GM19397 (cell line): ENCODE results near the gene BICD2.

Experiments used
- ATAC-seq: cut with Tn5 transposase; IDR thresholded peaks from one replicate; pipeline ENCODE4 v1.9.1; 2021; ENCODE audit warnings: mild to moderate bottlenecking, moderate library complexity; ENCODE audit not compliant: unreplicated experiment

The BICD2 gene

DNA sequence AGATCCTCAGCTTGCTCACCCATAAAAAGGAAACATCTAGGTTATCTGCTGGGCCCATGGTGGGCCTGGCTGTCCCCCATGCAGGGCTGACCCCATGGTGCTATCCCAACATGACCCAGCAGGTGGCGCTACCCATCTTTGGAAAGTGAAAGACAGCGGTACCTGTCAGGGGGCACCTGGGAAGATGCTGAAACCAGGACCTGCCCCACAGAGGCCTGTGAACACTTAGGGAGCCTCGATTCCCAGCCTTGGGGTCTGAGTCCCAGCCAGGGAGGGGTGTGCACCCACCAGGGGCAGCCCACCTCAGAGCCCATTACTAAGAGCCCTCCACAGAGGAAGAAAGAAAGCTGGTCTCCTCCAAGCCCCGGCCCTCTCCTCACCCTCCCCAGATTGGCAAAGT lies 48.1 kb downstream of the BICD2 start:
- ATAC-seq: peak; percentile 49

DNA sequence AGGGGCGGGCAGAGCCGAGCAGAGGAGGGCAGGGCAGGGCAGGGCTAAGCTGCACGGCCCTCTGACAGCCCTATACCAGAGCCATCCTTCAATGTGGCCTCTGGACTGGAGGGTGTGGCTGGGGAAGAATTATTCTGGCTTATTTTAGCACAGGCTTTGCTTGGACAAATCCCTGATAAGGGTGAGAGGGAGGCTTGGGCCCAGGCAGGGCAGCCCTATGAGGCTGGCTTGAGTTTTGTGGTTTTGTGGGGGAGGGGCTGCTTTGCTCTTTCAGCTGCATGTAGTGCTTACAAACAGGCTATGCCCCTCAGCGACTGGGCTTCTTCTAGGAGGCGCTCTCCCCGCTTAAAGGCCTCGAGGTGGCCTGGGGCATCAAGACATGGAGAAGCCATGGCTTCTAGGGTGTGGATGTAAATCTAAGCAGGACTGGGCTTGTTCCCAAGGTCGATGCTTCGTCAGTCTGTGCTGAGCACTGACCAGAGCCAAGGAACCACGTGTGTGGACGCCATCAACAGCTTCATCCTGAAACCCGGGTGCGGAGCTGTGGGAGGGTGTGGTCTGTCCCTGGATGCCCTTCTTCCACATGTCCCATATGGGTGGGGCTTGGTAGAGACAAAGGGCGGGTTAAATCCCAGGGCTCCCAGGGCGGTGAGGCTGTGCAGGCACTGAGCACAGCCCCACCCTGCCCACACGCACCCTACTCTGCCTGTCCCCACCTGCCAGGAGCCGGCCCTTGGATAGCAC lies 49.0 kb downstream of the BICD2 start:
- ATAC-seq: no peak

DNA sequence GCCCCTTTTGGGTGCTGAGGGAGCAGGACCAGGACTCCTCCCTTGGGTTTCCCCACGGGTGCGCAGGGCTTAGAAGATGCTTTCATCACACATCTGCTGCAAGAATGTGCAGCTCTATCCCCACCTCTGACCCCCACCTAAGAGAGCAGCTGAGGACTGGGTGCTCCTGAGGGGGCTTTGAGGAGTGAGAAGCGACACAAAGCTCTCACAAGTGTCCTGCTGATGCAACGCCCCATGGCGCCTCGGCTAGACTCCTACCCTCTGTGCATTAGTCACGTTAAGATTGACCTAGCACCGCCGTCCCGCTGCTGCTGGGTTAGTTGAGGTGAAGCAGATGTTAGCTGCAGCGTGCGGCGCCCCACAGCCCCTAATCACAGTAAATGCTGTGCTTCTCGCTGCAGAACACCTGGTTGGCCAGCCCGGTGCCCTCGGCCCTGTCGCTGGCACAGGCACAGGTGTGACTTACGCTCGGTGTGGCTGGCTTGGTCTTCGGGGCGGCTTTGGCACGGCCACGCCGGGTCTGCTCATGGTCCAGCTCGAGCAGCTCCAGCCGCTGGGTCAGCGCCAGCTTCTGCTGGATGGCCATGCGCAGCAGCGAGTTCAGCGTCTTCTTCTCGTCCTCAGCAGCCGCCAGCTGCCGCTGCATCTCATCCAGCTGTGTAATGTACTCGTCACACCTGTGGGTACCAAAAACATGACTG lies 49.7 kb downstream of the BICD2 start:
- no peak for ATAC-seq

DNA sequence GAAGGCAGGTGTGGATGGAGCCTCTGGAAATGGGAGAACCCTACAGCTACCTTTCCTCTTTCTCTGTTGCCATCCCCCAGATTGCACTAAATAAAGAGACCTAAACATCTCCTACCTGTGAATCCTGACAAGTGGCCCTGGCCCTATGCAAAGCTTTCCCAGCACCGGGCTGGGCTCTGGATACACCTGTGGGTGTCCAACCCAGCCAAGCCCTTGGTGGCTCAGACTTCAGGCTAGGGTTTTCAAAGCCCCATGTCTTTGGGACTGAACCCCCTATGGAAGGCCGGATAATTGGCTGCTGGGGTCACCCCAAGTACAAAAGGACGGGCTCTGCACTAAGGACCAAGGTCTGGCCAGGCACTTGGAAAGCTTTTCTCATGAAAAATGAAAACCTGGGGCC lies 50.6 kb downstream of the BICD2 start:
- ATAC-seq: no peak

DNA sequence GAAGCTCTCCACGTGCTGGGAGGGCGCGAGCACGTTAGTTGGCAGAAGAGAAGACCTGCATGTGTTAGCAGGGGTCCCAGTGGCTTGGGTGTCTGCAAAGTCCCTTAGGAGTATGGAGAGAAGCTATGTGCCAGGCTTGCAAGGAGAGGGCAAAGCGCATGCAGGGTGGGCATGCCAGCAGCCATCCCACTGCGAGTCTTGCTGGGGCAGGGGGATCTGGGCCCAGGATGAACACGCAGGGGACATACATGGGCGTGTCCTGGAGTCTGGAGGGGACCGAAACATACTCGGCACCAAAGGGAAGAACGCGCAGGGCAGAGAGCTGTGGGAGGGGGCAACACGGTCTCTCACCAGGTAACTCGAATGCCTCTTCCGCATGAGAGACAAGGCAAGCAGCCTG lies 51.1 kb downstream of the BICD2 start:
- no peak for ATAC-seq

DNA sequence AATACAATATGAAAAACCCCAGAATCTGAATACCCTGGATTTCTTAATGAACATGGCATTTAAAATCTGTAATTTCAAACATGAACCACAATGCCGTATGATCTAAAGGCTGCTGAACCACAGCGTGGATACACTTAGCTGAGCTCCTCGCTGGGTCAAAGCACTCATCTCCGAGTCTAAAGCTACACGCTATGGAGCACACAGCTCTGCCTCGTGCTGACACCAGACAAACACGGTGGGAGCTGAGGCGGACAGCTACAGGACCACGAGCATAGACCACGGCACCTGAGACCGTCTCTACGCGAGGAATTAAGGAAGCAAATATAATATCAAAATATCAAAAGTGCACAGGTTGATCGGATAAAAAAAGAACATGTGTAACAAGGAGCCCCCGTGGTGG lies 51.9 kb downstream of the BICD2 start:
- no peak for ATAC-seq

DNA sequence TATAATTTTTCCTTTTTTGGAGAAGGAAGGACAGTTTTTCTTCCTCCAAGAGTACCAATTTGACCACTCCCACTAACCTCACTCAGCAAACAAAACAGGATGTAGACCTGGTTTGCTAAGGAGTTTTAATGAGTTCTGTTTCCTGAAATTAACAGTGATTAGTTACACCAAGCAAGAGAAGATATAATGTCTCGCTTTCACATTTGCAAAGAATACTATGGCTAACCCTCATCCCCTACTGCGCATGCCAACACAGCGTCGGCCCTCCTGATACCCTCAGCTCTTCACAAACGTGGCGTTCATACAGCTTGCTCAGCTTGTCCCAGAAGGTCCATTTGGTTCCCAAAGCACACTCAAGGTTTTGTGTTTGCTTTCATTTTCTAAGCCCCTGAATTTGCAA lies 52.8 kb downstream of the BICD2 start:
- ATAC-seq: no peak

DNA sequence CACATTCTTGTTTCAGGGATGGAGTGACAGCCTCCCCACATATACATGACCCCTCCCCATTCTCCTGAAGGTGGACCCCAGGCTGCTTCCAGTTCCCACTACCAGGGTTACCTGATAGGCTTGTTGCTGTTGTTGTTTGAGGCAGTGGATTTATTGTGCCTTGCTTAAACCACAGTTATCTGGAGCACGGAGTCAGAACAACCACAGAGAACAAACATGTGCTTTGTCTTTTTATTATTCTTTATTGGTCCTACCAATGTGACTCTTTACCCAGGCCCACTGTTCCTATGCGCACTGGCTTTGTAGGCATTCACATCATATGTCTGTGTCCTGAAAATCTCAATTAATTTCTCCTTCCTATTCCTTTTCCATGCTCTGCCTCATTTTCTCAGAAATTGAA lies 53.5 kb downstream of the BICD2 start:
- ATAC-seq: no peak

DNA sequence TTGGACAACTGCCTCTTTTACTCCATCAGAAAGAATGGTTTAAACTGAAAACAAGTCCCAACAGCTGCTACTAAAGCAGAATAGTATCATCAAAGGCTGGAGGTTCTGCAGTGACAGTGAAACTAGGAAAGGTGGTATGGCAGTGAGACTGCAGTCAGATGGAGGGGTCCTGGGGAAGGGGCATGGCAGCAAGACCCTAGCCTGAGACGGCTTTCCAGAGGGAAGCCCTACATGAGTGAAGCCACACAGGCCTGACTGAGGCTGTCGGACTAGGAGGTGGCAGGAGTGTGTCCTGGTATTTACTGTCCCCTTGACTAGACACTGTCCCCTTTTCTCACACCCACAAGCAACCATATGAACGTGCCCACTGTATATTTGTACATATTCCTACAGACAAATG lies 54.3 kb downstream of the BICD2 start:
- ATAC-seq: no peak

DNA sequence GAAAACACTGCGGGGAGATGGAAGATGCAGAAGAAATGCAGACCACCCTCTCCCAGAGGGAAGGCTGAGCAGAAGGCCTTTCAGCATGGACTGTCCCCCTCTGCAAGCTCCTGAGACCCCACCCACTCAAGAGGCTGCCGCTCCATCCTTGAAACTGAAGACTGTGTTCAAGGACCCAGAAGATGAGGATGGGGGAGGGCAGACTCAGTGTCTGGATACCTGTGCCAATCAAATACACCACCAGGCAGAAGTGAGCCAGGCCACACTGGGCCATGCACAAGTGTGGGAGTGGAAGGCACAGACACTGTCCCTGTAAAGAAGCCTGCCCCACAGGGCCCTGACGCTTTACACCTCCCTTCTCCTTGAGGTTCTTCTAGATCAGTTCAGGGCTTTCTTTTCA lies 54.7 kb downstream of the BICD2 start:
- no peak for ATAC-seq

DNA sequence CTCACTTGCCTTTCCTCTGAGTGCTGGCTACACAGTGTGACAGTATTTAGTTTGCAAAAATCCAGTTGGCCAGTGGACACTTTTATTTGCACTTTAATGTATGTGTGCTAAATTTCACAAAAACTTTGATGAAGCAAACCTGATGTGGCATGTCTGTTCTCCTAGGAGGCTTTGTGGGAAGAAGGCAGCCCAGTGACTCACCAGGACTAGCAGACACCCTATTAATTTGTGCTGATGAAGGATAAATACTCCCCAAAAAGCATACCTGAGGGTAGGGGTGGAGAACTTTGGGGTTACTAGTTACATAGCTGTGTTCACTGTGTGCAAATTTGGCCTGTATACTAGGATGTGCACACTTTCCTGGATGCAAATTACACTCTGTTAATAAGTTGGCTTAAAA lies 55.4 kb downstream of the BICD2 start:
- ATAC-seq: no peak

DNA sequence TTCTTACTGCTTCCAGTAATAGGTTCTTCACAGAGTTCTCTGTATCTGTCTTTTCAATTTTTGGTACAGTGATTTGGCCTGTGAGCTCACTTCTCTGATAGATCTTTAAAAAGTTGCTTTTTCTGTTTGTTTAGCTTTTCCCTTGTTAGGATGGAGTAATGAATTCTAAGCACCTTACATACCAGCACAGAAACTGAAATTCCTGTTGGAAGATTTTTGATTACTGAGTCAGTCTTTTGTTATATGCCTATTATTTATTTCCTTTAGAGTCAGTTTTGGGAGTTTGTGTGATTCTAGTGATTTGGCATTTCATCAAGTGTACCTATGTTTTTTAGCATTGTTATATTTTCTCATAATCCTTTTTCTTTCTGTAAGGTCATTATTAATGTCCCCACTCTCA lies 57.1 kb downstream of the BICD2 start:
- ATAC-seq: no peak

DNA sequence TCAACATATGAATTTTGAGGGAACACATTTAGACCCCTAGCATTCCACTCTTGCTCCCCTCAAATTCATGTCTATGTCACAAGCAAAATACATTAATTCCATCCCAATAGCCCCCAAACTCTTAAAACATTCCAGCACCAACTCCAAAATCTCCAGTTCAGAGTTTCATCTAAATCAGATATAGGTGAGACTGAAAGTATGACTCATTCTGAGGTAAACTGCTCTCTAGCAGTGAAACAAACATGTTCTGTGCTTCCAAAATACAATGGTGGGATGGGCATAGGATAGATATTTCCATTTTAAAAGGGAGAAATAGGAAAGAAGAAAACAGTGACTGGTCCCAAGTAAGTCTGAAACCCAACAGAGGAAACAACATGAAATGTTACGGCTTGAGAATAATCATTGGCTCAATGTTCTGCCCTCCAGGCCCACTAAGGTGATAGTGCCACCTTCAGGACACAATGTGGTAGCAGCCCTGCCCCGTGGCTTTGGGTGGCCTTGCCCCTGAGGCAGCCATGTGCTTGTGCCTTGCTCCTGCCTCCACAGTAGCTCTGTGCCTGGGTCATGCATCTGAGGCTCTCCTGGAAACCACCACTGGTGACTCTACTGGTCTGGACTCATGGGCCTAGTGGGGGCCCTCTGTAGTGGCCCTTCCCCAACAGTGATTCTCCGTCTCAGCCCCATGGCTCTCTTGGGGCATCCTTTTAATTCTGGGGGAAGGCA lies 58.3 kb downstream of the BICD2 start:
- ATAC-seq: no peak

DNA sequence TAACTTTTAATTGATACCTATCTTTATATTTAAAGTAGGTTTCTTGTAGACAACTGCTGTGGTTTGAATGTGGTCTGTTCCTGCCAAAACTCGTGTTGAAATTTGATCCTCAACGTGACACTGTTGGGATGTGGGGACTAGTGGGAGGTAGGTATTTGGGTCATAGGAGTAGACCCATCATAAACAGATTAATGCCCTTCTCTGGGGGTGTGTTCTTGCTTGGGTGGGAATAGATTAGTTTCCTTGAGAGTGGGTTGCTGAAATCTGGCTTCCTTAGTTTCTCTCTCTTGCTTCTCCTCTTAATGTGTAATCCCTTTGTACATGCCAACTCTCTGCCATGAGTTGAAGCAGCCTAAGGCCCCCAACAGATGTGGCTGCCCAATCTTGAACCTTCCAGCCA lies 60.1 kb downstream of the BICD2 start:
- no peak for ATAC-seq

DNA sequence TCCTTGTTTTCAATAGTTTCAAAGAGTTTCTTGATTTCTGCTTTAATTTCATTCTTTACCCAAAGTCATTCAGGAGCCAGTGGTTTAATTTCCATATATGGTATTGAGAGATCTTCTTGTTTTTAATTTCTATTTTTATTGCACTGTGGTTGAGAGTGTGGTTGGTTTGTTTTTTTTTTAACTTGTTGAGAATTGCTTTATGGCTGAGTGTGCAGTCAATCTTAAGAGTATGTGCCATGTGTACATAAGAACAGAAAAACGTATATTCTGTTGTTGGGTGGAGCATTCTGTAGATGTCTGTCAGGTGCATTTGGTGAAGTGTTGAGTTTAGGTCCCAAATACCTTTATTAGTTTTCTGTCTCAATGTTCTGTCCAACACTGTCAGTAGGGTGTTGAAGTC lies 68.0 kb downstream of the BICD2 start:
- no peak for ATAC-seq

DNA sequence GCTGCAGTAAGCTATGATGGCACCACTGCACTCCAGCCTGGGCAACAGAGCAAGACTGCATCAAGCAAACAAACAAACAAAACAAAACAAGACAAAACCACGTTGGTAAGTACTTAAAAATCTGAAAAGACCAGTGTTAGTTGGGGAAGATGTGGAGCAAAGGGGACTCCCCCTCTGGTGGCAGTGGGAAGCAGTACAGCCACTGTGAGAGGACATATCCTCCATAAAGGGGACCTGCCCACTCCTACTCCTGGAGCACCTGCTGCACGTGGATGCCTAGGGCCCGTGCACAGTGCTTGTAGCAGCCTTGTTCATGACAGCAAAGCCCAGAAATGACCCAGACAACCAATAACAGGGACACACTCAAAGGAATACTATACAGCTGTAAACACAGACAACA lies 77.7 kb downstream of the BICD2 start:
- ATAC-seq: no peak

DNA sequence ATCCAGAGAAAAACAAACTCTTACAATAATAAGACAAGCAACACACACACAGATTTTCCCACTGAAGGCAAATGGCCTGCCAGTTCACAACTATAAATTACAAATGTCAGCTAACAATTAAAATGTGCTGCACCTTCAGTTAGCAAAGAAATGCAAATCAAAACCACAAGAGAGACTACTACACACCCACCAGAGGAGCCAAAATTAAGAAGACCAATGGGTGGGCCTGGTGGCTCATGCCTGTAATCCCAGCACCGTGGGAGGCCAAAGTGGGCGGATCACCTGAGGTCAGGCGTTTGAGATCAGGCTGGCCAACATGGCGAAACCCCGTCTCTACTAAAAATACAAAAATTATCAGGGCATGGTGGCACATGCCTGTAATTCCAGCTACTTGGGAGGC lies 79.6 kb downstream of the BICD2 start:
- no peak for ATAC-seq

DNA sequence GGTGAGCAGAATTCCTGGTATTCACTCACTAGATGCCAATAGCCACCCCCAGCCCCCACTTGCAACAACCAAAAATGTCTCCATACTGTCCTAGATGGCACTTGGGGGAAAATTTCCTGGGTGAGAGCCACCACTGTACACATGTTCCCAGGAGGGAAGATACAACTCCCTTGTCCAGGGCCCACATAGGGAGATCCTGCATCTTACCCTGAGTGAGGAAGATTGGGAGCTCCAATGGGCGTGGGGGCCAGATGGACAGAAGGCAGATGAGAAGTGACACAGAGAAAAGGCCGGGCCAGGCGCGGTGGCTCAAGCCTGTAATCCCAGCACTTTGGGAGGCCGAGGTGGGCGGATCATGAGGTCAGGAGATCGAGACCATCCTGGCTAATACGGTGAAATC lies 82.4 kb downstream of the BICD2 start:
- ATAC-seq: no peak

DNA sequence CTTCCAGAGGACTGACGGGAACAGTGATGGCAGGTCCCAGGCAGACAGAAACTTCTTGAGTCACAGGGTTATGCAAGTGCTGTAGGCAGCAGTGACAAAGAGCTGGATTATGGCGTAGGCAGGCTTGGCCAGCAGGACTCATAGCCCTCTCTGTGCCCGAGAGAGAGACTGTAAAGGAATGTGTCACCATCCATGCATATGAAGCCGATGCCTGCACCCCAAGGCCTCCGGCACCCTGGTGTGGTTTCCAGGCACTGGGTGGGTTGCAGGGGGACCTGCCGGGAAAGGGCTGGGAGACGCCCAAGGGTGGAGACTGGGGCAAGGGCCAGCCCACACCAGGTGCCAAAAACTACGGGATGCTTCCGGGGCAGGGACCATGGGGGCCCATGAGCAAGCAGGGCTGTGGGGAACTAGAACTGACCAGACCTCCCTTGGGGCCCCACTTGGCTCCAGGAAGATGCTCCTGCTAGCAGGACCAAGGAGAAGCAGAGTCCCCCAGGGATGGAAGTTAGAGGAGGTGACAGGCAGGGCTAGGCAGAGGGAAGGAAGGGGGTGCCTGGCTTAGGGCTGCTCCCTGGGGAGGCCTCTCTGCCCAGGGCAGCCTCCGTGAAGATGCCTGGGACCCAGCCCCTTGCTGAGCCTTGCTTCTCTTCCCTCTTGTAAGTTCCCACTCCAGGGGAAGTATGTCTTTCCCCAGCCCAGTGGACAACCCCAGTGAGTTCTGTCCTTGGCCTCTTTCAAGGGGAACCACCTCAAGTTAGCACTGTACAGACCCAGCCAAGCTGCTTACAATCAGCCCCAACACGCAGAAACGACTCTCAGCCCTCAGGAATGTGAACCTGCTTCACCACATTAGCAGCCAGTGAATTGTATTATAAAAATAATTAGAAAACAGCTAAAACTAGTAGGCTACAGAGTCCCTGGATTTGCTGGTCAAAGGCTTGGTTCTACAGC lies 84.2 kb downstream of the BICD2 start:
- ATAC-seq: no peak

DNA sequence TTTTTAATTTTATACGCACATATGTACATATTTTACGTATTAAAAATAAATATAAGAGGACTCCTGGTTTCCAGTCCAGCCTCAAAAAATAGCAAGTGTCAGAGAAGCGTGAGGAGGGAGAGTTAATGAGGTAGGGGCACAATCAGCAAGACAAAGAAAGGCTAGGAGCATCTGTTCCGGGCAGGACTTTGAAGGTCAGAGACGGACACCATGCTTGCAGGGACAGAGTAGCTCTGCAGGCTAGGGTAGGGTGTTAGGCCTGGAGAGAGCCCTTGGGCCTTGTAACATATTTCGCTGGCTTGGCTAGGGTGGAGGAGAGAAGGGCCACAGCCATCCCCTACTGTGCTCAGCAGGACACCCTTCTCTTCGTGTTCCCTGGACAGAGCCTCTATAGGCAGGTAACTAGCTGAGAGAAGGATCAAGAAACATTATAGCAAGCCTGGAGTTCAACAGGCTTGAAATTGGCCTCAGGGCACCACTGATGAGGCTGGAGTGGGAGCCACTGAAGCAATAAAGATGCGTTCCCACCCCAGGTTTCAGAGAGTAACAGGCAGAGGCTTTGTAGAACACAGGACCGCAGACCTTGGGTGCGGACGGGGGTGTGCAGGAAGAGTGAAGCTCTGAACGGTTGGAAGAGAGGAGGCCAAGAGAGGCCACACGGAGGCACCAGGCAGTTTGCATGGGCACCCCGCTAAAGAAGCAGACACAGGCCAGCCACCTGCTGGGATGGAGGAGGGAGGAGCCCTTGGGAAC lies 85.0 kb downstream of the BICD2 start:
- no peak for ATAC-seq
